Neural cell (in vitro differentiated cells): ENCODE results near the gene IFT122.

Experiments
- EP300 ChIP-seq: fragments of 450-650 bp; conservative IDR thresholded peaks from 2 replicates; pipeline ENCODE4 v1.6.1; 2014; ENCODE audit warnings: antibody characterized with exemption, mild to moderate bottlenecking, moderate library complexity; ENCODE audit not compliant: poor library complexity, severe bottlenecking
- RAD21 ChIP-seq: fragments of 450-650 bp; conservative IDR thresholded peaks from 2 replicates; pipeline ENCODE4 v1.6.1; 2014; ENCODE audit warnings: antibody characterized with exemption, mild to moderate bottlenecking, moderate library complexity
- SMC3 ChIP-seq: fragments of 450-650 bp; conservative IDR thresholded peaks from 2 replicates; pipeline ENCODE4 v1.6.1; 2014; ENCODE audit warnings: antibody characterized with exemption, mild to moderate bottlenecking, moderate library complexity; ENCODE audit not compliant: poor library complexity
- TF ChIP-seq, protein P1 (sequence below): IDR thresholded peaks from 2 replicates; pipeline ENCODE4 v1.6.1; 2012; ENCODE audit warnings: borderline replicate concordance
- TF ChIP-seq, protein P2 (sequence below): fragments of 450-650 bp; IDR thresholded peaks from 2 replicates; pipeline ENCODE4 v1.5.1; 2014; ENCODE audit warnings: antibody characterized with exemption, mild to moderate bottlenecking, moderate library complexity; ENCODE audit not compliant: poor library complexity, severe bottlenecking

DNA sequence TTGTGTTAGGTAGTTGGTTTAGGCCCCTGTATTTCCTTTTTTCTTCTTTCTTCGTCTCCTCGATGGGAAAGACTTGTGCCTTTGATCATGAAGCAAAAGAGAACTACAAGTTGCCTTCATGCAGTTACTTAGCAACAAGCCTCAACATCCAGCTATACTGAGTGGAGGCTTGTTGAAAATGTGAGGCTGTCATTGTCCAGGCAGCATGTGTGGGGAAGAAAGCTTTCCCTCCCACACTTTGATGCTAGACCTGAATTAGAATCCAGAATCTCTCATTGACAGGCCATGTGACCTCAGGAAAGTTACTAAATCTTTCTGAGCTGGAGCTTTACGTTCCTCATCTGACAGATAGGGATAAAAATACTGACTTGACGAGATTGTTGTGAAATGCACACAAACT, 23.7 kb downstream of the IFT122 start:
- TF ChIP-seq, protein P1, sequence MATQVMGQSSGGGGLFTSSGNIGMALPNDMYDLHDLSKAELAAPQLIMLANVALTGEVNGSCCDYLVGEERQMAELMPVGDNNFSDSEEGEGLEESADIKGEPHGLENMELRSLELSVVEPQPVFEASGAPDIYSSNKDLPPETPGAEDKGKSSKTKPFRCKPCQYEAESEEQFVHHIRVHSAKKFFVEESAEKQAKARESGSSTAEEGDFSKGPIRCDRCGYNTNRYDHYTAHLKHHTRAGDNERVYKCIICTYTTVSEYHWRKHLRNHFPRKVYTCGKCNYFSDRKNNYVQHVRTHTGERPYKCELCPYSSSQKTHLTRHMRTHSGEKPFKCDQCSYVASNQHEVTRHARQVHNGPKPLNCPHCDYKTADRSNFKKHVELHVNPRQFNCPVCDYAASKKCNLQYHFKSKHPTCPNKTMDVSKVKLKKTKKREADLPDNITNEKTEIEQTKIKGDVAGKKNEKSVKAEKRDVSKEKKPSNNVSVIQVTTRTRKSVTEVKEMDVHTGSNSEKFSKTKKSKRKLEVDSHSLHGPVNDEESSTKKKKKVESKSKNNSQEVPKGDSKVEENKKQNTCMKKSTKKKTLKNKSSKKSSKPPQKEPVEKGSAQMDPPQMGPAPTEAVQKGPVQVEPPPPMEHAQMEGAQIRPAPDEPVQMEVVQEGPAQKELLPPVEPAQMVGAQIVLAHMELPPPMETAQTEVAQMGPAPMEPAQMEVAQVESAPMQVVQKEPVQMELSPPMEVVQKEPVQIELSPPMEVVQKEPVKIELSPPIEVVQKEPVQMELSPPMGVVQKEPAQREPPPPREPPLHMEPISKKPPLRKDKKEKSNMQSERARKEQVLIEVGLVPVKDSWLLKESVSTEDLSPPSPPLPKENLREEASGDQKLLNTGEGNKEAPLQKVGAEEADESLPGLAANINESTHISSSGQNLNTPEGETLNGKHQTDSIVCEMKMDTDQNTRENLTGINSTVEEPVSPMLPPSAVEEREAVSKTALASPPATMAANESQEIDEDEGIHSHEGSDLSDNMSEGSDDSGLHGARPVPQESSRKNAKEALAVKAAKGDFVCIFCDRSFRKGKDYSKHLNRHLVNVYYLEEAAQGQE: no peak
- no peak for TF ChIP-seq SMC3
- TF ChIP-seq, protein P2, sequence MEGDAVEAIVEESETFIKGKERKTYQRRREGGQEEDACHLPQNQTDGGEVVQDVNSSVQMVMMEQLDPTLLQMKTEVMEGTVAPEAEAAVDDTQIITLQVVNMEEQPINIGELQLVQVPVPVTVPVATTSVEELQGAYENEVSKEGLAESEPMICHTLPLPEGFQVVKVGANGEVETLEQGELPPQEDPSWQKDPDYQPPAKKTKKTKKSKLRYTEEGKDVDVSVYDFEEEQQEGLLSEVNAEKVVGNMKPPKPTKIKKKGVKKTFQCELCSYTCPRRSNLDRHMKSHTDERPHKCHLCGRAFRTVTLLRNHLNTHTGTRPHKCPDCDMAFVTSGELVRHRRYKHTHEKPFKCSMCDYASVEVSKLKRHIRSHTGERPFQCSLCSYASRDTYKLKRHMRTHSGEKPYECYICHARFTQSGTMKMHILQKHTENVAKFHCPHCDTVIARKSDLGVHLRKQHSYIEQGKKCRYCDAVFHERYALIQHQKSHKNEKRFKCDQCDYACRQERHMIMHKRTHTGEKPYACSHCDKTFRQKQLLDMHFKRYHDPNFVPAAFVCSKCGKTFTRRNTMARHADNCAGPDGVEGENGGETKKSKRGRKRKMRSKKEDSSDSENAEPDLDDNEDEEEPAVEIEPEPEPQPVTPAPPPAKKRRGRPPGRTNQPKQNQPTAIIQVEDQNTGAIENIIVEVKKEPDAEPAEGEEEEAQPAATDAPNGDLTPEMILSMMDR: no peak
- no peak for TF ChIP-seq EP300
- no peak for TF ChIP-seq RAD21
